Measurements from ENCODE around the gene CIAPIN1. TPM values are rescaled to one million over a fixed set of nuclear protein-coding genes. Genes with fewer than 3 reads are reported as not detected.

The CIAPIN1 gene
- total RNA-seq, 1 donor from 2014 or later, result 97.2 TPM

DNA sequence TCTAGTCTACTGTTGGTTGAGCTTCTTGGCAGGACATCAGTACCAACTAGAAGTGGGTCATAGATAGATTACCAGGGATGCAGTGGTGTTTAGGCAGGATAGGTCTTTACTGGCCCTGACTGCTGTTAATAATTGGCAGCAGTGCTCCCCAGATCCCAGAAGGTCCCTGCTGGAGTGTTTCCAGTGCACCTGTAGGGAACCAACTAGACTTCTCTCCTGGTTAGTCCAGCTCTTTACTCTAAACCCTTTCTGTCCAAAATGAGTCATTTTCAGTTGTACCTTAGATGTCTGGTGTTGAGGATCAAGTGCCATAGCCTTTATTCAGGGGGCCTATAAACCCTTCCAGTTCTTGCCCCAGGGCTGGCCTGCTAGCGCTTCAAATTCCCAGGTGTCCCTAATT lies 24.0 kb upstream of the CIAPIN1 start:
- Mint-ChIP-seq H3K27me3 (ENCODE audit: low read depth) (no peaks in the 10 kb centered on the region), H3K9me3 (no peaks in the 10 kb centered on the region), H3K4me3 (no peak overlapping the region), H3K36me3 (ENCODE audit: low read depth) (peaks cover 2% of the 10 kb centered on the region), H3K4me1 (peaks cover 3% of the 10 kb centered on the region), H3K27ac (ENCODE audit: unreplicated experiment) (no peak overlapping the region)
- no peak for DNase-seq (ENCODE audit: low read depth, low spot score)
- TF ChIP-seq, protein P1, sequence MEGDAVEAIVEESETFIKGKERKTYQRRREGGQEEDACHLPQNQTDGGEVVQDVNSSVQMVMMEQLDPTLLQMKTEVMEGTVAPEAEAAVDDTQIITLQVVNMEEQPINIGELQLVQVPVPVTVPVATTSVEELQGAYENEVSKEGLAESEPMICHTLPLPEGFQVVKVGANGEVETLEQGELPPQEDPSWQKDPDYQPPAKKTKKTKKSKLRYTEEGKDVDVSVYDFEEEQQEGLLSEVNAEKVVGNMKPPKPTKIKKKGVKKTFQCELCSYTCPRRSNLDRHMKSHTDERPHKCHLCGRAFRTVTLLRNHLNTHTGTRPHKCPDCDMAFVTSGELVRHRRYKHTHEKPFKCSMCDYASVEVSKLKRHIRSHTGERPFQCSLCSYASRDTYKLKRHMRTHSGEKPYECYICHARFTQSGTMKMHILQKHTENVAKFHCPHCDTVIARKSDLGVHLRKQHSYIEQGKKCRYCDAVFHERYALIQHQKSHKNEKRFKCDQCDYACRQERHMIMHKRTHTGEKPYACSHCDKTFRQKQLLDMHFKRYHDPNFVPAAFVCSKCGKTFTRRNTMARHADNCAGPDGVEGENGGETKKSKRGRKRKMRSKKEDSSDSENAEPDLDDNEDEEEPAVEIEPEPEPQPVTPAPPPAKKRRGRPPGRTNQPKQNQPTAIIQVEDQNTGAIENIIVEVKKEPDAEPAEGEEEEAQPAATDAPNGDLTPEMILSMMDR (conservative IDR thresholded peaks at IDR 0.05), result no peak

DNA sequence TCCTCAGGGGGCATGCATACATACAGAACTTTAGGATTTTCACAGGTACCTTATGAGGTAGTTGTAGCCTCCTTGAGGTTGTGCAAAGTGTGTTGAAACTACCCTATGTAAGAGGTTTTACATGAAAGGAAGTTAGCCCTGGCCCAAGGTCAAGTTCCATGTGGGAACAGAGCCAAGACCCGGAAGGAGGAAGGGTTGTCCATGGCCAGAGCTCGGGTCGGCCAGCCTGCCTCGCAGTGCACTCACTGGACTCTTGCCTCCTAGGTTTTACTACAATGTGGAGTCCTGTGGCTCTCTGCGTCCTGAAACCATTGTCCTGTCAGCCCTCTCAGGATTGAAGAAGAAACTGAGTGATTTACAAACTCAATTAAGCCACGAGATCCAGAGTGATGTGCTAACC lies 23.5 kb upstream of the CIAPIN1 start:
- H3K27ac Mint-ChIP-seq (ENCODE audit: unreplicated experiment), result no peak overlapping the region
- DNase-seq (ENCODE audit: low read depth, low spot score), result no peak
- H3K4me3 Mint-ChIP-seq, result no peak overlapping the region
- H3K9me3 Mint-ChIP-seq, result no peaks in the 10 kb centered on the region
- no peaks in the 10 kb centered on the region for H3K27me3 Mint-ChIP-seq (ENCODE audit: low read depth)
- peaks cover 6% of the 10 kb centered on the region for H3K36me3 Mint-ChIP-seq (ENCODE audit: low read depth)
- no peaks in the 10 kb centered on the region for H3K4me1 Mint-ChIP-seq
- TF ChIP-seq, protein P1 (conservative IDR thresholded peaks at IDR 0.05), result no peak

DNA sequence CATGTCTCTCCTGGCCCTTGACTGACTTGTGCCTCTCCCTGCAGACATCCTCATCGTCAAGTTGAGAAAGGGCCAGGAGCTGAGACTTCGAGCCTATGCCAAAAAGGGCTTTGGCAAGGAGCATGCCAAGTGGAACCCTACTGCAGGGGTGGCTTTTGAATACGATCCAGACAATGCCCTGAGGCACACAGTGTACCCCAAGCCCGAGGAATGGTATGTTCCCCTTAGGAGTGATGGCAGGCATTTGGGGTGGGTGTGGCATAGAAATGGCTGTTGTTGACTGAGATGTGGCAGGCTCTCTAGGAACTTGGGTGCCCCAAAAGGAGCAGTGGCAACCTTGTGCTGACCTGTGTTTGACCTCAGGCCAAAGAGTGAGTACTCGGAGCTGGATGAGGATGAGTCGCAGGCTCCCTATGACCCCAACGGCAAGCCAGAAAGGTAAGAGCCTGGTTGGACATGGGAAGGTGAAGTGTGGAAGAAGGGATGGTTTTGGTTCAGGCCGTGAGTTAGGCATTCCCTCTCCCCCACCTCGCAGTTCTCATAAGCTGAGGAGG lies 22.8 kb upstream of the CIAPIN1 start:
- H3K4me1 Mint-ChIP-seq, result peaks cover 3% of the 10 kb centered on the region
- H3K27ac Mint-ChIP-seq (ENCODE audit: unreplicated experiment), result no peak overlapping the region
- DNase-seq (ENCODE audit: low read depth, low spot score), result no peak
- no peak overlapping the region for H3K4me3 Mint-ChIP-seq
- TF ChIP-seq, protein P1 (conservative IDR thresholded peaks at IDR 0.05), result no peak
- H3K27me3 Mint-ChIP-seq (ENCODE audit: low read depth), result no peaks in the 10 kb centered on the region
- peaks cover 6% of the 10 kb centered on the region for H3K36me3 Mint-ChIP-seq (ENCODE audit: low read depth)
- no peaks in the 10 kb centered on the region for H3K9me3 Mint-ChIP-seq

DNA sequence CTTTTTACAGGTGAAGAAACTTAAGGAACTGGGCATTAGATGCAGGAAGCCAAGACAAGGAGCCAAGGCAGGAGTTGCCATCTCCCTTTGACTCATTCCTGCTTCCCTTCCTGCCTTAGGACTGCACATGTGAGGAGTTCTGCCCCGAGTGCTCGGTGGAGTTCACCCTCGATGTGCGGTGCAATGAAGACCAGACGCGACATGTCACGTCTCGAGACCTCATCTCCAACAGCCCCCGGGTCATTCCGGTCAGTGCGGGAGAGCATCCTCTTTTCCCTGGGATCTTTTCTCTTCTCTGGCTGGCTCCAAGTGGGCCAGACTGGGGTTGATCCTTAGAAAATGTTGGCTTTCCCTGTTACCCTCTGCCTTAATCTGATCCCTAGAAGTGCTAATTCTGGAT lies 21.9 kb upstream of the CIAPIN1 start:
- TF ChIP-seq, protein P1 (conservative IDR thresholded peaks at IDR 0.05), result no peak
- DNase-seq (ENCODE audit: low read depth, low spot score), result no peak
- Mint-ChIP-seq H3K4me3 (peak overlapping the region; percentile 14), H3K4me1 (peaks cover 7% of the 10 kb centered on the region), H3K9me3 (no peaks in the 10 kb centered on the region), H3K27ac (ENCODE audit: unreplicated experiment) (no peak overlapping the region), H3K36me3 (ENCODE audit: low read depth) (peaks cover 9% of the 10 kb centered on the region), H3K27me3 (ENCODE audit: low read depth) (no peaks in the 10 kb centered on the region)

DNA sequence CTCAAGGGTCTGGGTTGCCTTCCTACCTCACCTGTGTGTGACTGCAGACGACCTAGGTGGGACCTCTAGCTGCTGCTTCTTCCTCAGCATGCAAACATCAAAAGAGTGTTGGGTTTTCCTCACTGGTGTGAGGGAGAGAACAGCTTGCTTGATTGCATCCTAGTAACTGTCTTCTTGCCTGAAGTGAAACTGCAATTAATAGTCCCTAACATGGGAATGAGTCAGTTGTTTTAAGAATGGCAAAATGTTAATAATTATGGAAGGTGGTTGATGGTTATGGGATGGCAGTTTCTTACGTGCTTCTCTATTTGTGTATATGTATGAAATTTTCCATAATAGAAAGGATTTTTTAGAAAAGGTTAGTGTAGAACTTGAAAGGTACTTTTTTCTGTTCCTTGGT lies 21.2 kb upstream of the CIAPIN1 start:
- Mint-ChIP-seq H3K4me3 (peak overlapping the region; percentile 14), H3K36me3 (ENCODE audit: low read depth) (peaks cover 9% of the 10 kb centered on the region), H3K4me1 (peaks cover 9% of the 10 kb centered on the region), H3K27ac (ENCODE audit: unreplicated experiment) (no peak overlapping the region), H3K27me3 (ENCODE audit: low read depth) (no peaks in the 10 kb centered on the region), H3K9me3 (no peaks in the 10 kb centered on the region)
- no peak for DNase-seq (ENCODE audit: low read depth, low spot score)
- TF ChIP-seq, protein P1 (conservative IDR thresholded peaks at IDR 0.05), result no peak

Measured in neural crest cell (in vitro differentiated cells).